GM18499 (cell line): ENCODE measurements around the gene TMEM30B.

Experiments used
- ATAC-seq: cut with Tn5 transposase; IDR thresholded peaks from one replicate; pipeline ENCODE4 v1.9.1; 2021; ENCODE audit warnings: moderate number of reproducible peaks; ENCODE audit not compliant: insufficient read depth, unreplicated experiment

The TMEM30B gene

DNA sequence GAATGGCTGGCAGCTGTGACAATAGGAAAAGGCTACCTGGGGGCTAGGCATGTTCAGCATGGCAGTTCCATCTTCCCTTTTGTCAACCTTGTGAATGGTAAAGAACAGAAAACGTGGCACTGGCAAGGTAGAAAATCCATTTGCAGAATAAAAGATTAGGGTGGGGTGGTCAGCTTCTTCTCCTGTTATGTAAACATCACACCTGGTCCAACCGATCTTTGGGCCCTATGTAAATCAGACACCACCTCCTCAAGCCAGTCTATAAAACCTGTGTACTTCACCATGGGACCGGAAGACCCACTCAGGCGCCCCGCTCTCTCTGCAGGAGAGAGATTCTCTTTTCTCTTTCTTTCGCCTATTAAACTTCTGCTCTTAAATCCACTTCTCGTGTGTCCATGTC lies 19.6 kb upstream of the TMEM30B start:
- no peak for ATAC-seq

DNA sequence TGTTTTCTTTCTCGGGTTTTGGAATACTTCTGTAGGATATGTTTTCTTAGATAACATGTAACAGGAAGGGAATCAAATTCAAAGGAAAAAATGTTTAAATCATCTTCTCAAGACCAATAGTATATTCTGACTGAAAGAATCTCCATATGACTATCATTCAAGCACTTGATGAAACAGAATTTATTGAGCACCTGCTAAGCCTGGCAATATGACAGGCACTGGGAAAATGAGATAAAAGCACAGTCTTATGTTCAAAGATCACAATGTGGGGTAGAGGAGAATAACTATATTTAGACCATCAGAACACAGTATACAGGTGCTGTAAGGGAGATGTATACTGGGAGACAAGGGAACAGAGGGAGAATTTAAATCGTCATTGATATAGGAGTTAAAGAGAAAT lies 19.1 kb upstream of the TMEM30B start:
- ATAC-seq = no peak

DNA sequence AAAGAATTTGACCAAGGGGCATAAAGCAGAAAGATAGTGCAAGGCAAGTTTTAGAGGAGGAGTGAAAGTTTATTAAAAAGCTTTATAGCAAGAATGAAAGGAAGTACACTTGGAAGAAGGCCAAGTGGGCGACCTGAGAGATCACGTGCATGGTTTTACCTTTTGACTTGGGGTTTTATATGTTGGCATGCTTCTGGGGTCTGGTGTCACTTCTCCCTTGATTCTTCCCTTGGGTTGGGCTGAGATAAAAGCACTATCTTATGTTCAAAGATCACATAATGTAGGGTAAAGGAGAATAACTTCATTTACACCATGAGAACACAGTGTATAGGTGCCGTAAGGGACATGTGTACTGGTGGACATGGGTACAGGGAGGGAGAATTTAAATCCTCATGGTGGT lies 17.7 kb upstream of the TMEM30B start:
- ATAC-seq = no peak

DNA sequence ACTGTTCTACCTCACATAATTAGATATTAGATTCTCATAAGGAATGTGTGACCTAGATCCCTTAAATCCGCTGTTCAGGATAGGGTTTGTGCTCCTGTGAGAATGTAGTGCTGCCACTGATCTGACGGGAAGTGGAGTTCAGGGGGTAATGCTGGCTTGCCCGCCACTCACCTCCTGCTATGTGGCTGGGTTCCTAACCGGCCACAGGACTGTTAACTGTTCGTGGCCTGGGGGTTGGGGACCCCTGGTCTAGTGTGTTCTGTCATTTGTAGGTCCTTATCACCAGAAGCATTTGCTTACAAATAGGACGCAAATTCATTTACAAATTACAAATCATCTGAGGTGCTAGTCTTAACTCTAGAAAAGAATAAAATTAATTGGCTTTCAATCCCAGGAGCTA lies 16.4 kb upstream of the TMEM30B start:
- ATAC-seq = no peak

DNA sequence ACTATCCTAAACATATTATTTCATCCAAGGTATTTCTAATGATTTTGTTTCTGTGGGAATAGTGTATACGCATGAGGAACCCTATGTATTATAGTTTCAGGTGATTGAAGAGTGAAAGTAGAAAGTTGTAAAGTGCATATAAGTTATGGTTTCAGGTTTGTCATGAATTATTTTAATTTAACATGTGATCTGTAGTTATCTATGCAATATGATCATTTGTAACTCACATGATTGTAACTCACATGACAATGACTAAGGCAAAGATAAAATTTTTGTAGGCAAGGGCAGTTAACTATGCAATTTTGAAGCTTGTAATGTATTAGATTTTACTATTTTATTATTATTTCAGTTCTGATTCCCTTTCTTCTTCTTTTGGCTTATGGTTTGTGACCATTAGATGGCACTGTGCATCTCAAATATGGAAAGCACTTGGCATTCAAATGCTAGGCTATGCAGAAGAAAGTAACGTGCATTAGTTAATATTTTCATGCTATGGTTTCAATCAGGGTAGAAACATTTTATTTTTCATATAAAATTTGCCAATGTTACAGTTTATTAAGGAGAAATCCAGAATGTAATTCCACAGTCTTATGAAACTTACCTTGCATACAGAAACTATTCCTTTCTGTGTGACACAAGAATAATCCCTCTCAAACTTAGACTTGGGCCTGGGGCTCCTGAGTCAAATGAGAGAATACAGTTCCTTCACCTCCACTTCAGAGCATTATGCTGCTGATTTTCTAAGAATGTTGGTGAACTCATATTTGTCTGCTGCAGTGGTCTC lies 15.8 kb upstream of the TMEM30B start:
- no peak for ATAC-seq

DNA sequence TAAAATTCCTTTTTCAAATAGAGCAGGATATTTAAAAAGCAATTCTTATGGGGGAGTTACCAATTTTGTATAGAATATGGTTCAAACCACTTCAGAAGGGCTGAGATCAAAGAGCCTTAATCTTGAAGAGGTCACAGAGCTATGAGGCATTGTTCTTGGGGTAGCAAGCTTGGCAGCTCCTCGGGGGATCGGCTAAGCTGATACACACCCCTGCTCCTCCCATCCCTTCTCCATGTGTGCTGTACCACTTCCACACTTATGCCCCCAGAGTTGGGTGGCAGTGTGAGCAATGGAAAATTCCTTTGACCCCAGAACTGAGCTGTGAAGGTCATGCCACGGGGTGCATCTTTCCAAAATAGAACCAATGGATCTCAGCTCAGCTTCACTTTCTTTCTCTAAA lies 15.0 kb upstream of the TMEM30B start:
- ATAC-seq = no peak

DNA sequence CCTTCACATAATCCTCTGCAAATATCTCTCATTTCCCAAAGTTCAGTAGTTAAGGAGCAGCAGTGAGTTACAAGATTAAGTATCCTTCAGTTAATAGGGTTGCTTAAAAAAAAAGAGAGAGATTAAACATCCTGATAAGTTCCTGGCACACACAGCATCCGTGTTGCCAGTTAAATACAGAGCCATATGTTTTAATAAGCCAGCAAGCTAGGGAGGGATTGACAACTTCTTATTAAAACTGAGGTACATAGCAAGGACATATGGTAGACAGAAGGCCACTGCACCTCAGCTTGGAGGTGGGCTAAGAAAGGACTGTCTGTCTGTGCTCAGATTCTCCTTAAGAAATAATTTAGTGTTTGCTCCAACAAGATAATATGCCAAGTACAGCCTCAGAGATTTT lies 9.6 kb upstream of the TMEM30B start:
- ATAC-seq = no peak

DNA sequence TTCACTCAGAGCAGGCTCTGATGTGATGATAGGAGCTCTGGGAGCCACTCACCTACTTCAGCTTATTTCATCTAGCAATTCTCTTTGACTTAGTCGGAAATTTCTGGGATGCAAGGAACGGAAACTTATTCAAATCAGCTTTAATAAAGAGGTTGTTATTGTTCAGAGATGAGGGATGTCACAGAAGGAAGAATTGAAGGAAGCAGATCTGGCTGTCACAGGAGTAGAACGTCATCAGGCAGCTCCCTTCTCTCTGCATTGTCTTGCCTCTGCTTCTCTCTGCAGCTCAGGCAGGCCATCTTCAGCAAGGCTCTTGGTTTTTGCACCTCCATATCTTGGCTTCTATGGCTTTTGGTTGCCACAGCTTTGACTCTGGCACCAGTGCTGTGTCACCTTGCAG lies 7.6 kb upstream of the TMEM30B start:
- ATAC-seq = no peak

DNA sequence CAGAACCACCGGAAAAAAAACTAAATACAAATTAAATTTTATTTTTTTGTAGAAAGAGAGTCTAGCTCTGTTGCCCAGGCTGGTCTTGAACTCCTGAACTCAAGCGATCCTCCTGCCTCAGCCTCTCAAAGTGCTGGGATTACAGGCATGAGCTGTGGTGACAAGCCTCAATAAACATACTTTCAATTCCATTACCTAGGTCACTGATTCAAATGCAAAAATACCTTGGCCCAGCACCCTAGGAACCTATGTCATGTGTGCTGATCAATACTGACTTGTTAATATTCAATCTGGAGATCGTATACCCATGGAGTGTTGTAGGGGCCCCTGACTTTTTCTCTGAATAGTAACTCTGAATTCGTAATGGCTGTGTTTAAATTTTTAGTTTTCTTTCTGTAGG lies 7.1 kb upstream of the TMEM30B start:
- no peak for ATAC-seq

DNA sequence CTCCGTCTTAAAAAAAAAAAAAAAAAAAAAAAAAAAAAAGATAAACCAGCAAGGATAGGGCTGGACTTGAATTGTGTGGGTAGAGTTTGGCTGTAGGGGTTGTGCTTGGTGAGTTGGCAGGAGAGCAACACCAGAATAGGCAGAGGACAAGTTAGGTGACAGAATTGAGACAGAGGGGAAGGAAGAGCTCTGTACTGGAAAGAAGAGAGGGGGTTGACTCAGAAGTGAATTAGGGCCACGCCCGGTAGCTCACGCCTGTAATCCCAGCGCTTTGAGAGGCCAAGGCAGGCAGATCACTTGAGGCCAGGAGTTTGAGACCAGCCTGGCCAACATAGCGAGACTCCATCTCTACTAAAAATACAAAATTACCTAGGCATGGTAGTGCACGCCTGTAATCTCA lies 6.1 kb upstream of the TMEM30B start:
- ATAC-seq = no peak

DNA sequence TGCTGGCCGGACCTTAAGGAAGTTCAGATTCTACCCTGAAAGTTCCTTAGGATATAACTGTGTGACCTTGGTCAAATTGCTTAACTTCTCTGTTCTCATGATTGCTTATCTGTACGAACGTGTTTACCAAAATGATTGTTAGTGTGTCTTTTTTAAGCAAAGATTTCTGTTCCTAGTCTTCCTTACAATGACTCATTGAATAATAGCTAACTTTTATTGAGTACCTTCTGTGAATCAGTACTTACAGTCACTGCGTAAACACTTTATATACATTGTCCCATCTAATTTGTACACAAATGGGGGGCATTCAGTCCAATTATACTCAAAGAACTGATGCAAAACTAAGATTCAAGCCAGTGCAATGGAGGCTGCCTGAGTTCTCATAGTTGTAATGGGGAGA lies 4.2 kb upstream of the TMEM30B start:
- ATAC-seq = no peak

DNA sequence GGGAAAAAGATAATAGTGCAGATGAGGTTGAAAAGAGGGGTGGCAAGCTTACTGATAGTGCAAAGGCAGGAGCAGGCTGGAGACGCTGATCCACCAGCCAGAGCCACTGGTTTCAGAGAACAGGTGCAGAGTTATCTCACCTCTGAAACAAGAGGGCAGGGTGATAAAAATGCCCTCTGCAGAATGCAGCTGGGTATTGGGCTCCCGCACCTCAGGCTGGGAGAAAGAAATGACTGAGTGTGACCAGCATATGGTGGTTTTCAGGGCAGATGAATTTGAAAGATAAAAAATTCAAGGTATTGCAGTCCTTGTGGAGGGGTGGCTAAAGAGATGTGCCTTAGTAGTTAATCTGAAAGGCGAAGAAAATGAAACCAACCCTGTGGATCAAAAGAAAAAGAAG lies 2.9 kb upstream of the TMEM30B start:
- no peak for ATAC-seq

DNA sequence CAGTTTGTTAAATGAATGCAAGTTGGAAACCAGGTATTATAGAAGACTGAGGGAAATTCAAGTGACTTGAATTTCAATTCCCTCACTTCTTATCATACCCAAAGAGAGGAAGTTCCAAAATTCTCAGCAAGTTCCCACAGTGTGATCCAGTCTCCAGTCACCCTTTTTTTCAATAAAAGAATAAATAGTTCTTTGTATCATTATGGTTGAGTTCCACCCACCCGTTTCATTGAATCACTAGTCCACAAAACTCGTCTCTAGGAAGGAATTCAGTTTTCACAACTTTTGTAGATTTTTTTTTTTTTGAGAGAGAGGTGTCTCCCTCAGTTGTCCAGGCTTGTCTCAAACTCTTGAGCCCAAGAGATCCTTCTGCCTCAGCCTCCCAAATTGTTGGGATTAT lies 1.6 kb upstream of the TMEM30B start:
- ATAC-seq = no peak

DNA sequence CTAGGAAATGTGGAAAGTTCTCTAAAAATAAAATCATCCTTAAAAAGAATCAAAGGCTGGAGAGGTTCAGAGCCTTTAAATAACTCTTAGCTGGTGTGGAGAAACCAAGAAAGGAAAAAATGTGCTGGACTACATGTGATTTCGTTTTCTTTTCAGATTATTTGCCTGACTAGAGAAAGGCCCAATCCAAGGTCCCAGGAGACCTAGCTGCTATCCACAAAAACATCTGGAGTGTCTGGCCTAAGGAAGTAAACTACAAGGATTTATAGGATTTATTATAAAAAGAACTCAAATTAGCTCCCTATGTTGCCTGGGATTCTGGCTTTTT lies 774 bp upstream of the TMEM30B start:
- no peak for ATAC-seq

DNA sequence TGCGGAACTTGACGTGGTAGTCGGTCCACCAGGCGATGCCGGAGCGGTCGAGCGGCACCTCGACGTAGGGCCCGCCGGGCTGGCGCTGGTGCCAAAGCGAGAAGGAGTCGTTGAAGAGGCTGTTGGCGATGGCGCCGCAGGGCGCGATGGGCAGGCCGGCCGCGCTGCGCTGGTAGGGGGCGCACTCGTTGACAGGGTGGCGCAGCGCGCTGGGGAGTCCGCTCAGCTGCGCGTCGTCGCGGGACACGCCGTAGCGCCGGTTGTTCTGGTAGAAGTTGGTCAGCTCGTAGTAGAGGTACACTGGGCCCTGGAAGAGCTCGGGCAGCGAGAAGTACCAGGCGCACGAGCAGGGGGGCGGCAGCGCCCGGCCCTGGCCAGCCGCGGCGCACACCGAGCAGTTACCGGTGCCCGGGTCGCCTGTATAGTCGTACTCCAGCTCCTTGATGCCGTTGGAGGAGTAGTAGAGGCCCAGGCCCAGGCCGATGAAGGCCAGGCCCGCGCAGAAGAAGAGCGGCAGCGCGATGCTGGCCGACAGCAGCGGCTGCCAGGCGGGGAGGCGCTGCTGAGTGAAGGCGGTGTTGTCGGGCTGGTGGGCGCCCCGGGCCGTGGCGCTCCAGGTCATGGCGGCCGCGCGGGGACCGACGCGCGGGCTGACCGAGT lies 482 bp downstream of the TMEM30B start:
- ATAC-seq = no peak

DNA sequence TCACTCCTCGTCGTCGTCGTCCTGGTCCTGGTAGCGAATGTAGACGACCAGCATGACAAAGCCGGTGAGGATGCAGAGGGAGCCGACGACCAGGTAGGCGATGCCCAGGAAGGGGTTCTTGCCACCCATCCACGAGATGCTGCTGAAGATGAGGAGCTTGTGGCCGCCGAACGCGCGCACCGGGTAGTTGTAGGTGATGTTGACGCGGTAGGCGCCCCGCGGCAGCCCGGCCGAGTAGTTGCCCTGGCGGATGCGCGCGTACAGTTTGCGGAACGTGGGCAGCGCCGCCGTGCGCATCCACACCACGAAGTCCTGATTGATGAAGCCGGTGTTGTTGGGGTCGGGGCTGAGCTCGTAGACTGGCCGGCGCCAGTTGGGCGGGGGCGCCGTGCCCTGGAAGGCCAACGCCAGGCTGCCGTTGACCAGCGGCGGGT lies 1.0 kb downstream of the TMEM30B start:
- ATAC-seq = no peak

DNA sequence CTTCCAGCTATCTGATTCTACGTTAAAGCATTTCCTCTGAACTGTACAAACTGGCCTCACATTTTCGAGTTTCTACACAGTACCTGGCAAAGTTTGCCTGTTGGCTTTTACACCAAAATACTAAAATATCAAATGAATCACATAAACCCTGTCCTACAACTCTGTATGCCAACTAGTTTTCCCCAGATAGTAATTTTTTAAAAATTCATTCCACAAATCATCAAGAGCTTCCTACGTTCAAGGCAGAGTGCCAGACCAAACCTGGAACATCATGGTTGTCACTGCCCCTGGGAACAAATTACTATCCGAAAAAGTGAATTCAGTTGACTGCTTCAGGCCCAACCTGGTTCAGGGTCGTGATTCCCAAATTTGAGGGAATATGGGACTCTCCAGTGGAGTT lies 2.1 kb downstream of the TMEM30B start:
- ATAC-seq = no peak

DNA sequence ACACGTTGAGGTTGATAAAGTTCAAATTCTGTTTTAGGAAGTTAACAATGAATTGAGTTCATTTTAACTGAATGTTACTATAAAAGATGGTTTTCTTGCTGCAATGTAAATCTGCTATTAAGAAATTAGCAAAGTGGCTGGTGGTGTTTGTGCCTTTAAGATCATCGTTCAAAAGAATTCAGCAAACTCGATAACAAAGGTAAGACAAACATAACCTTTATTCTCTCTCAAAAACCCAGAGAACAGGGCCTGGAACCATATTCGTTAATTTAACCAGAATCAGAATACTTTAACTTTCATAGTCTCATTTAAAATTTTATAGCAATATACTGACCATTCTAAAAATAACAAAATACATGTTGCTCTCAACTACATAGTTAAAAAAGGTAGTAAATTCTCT lies 3.4 kb downstream of the TMEM30B start:
- ATAC-seq = no peak

DNA sequence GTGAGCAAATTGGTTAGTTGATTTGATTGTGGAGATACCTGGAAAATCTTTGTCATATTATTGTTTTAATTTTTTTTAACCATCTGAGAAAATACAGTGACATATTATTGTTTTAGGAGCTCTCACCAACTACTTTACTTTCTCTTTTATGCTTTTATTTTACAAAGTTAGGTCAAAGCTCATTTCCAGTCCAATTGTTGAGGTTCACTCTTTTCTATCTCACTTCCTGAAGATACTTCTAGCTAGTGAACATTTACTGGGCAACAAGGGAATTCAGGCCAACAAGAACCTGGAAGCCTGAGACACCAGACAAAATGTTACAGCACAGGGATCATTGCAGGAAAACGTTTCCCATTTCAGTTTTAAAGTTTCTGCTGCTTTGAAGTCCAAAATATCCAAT lies 3.9 kb downstream of the TMEM30B start:
- no peak for ATAC-seq

DNA sequence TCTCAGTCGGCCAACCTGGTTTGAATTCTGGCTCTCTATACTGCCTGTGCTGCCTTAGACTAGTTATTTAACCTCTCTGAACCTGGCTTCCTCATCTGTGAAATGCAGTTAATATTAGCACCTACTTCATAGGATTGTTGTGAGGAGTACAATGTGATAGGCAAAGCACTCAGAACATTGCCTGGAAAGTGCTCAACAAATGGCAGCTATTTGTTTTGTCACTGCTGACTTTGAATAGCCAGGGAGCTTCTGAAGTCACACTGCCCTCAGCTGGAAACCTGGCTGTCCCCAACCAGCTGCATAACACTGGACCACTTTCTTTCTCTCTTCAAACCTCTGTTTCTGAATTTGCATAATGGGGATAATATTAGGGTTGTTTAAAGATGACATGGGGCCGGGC lies 9.6 kb downstream of the TMEM30B start:
- ATAC-seq = no peak

DNA sequence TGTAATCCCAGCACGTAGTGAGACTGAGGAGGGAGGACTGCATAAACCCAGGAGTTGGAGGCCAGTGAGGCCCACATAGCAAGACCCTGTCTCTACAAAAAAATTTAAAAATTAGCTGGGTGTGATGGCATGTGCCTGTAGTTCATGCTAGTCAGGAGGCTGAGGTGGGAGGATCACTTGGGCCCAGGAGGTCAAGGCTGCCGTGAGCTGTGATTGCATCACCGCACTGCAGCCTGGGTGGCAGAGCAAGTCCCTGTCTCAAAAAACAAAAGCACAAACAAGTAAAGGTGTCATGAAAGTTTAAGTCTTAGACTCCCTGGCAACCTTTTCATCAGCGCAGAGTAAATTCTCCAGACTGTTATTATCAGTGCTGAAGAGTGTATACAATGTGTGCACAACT lies 10.4 kb downstream of the TMEM30B start:
- ATAC-seq = no peak

DNA sequence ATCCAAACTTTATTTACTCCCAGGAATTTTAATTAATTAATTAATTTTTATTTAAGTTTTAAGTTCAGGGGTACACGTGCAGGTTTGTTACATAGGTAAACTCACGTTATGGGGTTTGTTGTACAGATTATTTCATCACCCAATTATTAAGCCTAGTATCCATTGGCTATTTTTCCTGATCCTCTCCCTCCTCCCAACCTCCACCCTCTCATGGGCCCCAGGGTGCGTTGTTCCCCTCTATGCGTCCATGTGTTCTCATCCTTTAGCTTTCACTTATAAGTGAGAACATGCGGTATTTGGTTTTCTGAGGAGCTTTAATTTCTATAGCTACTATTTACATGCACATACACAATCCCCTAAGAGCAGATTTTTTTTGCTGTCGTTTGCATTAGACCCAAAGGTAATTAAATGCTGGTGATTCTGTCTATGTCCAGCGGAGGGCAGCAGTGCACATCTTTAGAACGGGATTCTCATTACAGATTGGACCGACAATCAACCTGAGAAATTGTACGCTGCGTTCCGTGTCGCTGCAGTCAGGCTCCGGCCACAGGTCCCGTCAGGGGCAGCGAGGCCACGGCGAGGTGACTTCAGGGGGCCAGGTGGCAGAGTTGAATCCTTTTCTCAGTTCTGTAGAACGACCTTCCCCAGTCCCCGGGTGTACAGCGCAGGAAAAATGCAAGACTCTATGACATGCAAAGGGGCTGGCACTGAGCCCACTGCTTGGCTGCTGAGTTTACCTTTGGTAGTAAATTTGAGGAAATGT lies 11.6 kb downstream of the TMEM30B start:
- peak; percentile 80 for ATAC-seq
